Activated T-cell treated with anti-CD3 and anti-CD28 coated beads, Interleukin-2, amount 50 U/mL, for 4 hours (primary cell): Measurements from ENCODE around the gene CSAD. TPM values are rescaled to one million over a fixed set of nuclear protein-coding genes. Genes with fewer than 3 reads are reported as not detected.

Source experiments
- ATAC-seq, 2 donors: fragments of 200-7000 bp; cut with Tn5 transposase; one replicate each; pipeline ENCODE4 v1.10.0; 2021
- DNase-seq: peaks from one replicate; pipeline ENCODE4 v3.0.0-alpha.2; 2020
- H3K27me3 Mint-ChIP-seq: one replicate; pipeline ENCODE4 v1.8.0; 2021; ENCODE audit warnings: low read depth, mixed read lengths
- H3K36me3 Mint-ChIP-seq: one replicate; pipeline ENCODE4 v1.8.0; 2022; ENCODE audit warnings: mixed read lengths; ENCODE audit not compliant: insufficient read depth
- H3K4me1 Mint-ChIP-seq: one replicate; pipeline ENCODE4 v1.8.0; 2021; ENCODE audit warnings: low read depth, mixed read lengths
- H3K4me3 Mint-ChIP-seq: one replicate; pipeline ENCODE4 v1.8.0; 2021; ENCODE audit warnings: mild to moderate bottlenecking, moderate library complexity, mixed read lengths
- H3K9me3 Mint-ChIP-seq: one replicate; pipeline ENCODE4 v1.8.0; 2021; ENCODE audit warnings: mixed read lengths
- total RNA-seq, 3 donors: library from RNA; stranded (reverse); gene quantifications; one replicate each; pipeline ENCODE4 v1.2.1, GENCODE V29; 2021

The CSAD gene
- total RNA-seq, 3 donors from 2014 or later, result 8.0 to 10.6 (median 9.3) TPM

DNA sequence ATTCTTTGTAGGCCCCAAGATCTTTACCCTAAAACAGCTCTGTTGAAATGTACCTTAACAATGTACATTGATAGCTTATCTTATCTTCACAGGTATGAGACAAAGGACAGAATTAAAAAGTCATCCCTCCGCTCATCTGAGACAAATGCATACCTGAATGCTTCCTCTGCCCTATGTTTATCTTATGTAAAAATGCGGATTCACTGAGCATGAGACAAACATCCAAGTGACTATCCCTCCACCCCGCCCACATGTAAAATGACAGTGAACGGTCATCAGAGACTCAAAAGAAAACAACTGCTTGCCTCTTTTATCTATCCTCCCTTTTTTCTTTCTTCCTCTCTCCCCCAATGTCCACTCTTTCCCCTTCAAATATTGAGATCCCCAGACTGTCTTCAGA, 37.4 kb downstream of the CSAD start:
- Mint-ChIP-seq H3K9me3 (no peaks in the 10 kb centered on the region), H3K4me1 (no peaks in the 10 kb centered on the region)

DNA sequence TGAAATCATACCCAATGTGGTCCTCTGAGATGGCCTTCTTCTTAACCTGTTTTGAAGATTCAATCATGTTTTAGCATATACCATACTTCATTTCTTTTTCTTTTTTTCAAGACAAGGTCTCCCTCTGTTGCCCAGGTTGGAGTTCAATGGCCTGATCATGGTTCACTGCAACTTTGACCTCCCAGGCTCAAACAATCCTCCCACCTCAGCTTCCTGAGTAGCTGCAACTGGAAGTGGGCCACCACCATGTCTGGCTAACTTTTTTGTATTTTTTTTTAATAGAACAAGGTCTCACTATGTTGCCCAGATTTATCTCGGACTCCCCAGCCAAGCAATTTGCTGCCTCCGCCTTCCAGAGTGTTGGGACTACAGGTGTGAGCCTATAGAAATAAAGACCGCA, 47.0 kb downstream of the CSAD start:
- H3K27me3 Mint-ChIP-seq, result peaks cover 5% of the 10 kb centered on the region
- no peak for DNase-seq

More for the DNA sequence above, 37.4 kb downstream of the CSAD start:
- Mint-ChIP-seq H3K36me3 (no peaks in the 10 kb centered on the region), H3K4me3 (no peak overlapping the region), H3K27me3 (peaks cover 3% of the 10 kb centered on the region)
- DNase-seq (no peak), ATAC-seq (no peak)

DNA sequence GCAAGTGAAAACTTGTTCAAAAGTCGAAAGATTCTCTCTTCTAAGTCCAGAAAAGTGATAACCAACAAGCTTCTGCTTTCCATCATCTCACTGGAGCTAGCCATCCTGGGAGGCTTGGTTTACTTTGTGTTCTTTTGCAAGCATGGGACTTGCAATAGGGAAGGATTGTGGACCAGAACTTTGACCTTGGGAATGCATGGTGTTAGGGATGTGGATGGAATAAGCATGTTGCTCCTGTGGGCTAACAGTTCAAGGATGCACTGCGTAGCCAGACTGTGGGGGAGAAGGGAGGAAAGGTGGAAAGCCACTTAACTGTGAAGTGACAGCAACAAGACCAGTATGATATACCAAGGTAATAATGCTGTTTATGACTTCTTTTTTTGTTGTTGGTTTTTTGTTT, 48.9 kb downstream of the CSAD start:
- H3K9me3 Mint-ChIP-seq, result no peaks in the 10 kb centered on the region
- DNase-seq, result no peak
- H3K36me3 Mint-ChIP-seq, result no peaks in the 10 kb centered on the region
- H3K4me3 Mint-ChIP-seq, result no peak overlapping the region
- H3K27me3 Mint-ChIP-seq, result peaks cover 4% of the 10 kb centered on the region
- no peaks in the 10 kb centered on the region for H3K4me1 Mint-ChIP-seq
- no peak for ATAC-seq

More for the DNA sequence above, 47.0 kb downstream of the CSAD start:
- Mint-ChIP-seq H3K36me3 (no peaks in the 10 kb centered on the region), H3K4me1 (no peaks in the 10 kb centered on the region), H3K4me3 (no peak overlapping the region), H3K9me3 (peaks cover 6% of the 10 kb centered on the region)
- no peak for ATAC-seq

DNA sequence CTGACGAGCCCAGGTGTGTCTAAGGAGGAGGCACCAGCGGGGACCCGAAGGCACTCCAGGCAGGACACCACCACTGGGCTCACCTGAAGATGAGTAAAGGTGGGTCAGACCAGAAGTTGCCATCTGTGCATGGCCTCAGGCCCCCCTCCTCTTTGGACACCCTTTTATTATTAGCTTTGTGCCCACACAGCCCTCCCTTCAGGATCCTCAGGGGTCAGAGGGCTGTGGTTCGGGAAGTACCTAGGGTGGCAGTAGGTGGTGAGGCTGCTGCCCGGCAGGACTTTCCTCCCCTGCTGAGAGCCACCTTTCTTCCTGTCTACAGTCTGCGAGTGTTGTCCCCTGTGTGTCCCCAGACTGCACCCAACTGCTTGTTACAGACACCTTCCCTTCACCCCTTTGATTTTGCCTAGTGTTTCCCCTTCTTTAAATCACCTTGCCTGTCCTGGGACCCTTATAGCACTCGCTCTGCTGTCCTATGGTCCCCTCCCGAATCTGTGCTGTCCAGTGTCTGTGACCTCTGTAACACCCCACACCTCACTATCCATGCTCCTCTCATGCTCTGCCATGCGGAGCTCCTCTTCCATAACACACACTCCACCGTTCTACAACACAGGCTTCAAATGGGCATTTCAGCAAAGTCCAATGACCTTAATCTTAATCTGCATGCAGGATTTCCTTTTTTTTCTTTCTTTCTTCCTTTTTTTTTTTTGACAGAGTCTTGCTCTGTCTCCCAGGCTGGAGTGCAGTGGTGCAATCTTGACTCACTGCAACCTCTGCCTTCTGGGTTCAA, 51.8 kb downstream of the CSAD start:
- Mint-ChIP-seq H3K4me1 (no peaks in the 10 kb centered on the region), H3K36me3 (no peaks in the 10 kb centered on the region), H3K27me3 (peaks cover 4% of the 10 kb centered on the region), H3K4me3 (no peak overlapping the region), H3K9me3 (no peaks in the 10 kb centered on the region)
- no peak for DNase-seq
- no peak for ATAC-seq

DNA sequence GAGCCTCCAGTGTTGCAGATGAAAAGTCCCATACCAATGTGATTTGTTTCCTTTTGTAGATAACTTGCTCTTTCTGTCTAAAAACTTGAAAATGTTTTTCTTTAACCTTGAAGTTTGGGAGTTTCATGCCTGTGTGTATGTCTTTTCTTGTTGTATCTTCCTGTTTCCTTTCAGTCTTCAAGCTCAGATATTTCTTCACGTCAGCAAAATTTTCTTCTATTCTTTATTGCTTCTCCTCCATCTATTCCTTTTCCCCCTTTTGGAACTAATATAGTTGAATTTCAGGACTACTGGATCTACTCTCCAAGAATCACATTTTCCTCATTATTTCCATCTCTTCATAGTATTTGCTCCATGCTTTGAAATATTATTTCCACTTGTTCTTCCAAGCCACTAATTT, 53.6 kb downstream of the CSAD start:
- H3K36me3 Mint-ChIP-seq, result no peaks in the 10 kb centered on the region
- DNase-seq (no peak), ATAC-seq (no peak)
- H3K9me3 Mint-ChIP-seq, result no peaks in the 10 kb centered on the region
- H3K27me3 Mint-ChIP-seq, result peaks cover 4% of the 10 kb centered on the region
- no peak overlapping the region for H3K4me3 Mint-ChIP-seq
- no peaks in the 10 kb centered on the region for H3K4me1 Mint-ChIP-seq

DNA sequence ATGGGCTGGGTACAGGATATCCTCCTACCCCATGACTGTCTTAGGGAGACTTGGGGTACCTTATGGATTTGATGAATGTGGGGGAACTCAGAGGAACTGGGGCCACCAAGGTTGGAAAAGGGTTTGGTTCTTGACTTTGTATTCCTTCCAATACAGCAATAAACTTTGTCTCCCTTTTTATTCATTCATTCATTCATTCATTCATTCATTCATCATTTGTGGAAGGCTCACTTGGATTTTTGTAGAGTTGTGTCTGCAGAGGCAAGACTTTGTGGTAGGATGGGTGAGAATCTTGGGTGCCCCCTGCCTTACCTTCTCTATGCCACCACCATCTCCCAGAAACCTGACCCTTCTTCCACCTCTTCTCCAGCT, 56.4 kb downstream of the CSAD start:
- no peak for ATAC-seq
- Mint-ChIP-seq H3K4me1 (no peaks in the 10 kb centered on the region), H3K27me3 (peaks cover 2% of the 10 kb centered on the region)

DNA sequence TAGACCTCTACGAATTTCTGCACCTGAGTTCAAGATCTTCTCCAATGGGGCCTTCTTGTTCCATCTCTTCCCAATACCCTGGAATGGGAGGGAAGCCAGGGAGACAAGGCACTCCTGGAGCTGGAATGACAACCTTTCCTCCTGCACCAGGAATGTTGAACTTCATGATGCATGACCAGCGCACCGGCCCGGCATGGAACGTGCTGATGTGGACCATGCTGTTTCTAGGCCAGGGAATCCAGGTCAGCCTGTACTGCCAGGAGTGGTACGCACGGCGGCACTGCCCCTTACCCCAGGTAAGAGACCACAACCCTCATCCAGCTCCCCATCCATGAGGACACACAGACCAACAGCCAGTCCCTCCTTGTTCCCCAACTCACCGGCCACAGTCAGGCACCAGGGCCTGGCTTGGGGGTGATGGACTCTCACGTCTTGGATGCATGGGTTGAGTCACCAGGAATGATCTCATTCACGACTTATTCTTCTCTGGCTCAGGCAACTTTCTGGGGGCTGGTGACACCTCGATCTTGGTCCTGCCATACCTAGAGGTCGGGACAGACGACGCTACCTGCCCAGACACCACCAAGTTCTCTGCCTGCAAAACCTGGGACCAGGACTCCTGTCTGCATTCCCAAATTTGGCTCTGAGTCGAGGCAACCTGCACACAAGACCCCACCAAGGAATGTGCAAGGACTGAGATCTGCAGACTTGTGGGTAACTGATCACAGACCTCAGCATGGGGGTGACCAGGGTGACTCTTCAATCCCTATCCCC, 57.0 kb downstream of the CSAD start:
- Mint-ChIP-seq H3K4me3 (no peak overlapping the region), H3K9me3 (no peaks in the 10 kb centered on the region), H3K27me3 (no peaks in the 10 kb centered on the region), H3K4me1 (no peaks in the 10 kb centered on the region), H3K36me3 (no peaks in the 10 kb centered on the region)
- DNase-seq (no peak), ATAC-seq (no peak)

More for the DNA sequence above, 56.4 kb downstream of the CSAD start:
- DNase-seq, result no peak
- no peaks in the 10 kb centered on the region for H3K36me3 Mint-ChIP-seq
- no peaks in the 10 kb centered on the region for H3K9me3 Mint-ChIP-seq
- no peak overlapping the region for H3K4me3 Mint-ChIP-seq

DNA sequence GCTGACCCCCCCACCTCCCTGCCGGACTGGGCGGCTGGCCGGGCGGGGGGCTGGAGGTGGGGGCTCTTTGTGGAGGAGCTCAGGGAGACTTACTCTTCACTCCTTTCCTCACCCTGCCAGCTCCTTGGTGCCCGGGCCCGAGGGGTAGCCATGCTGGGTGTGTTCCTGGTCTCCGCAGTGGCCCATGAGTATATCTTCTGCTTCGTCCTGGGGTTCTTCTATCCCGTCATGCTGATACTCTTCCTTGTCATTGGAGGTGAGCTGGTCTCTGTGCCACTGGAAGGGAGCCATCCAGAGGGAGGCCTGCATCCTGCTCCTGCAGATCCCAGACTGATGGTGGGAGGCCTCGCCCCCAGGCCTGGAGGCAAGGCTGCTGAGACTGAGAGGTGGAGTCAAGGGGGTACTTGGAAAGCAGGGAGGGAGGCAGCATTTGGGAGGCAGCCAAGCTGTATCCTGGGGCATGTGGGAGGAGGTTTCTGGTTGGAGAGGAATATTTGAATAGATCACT, 57.7 kb downstream of the CSAD start:
- H3K4me1 Mint-ChIP-seq, result no peaks in the 10 kb centered on the region
- no peak overlapping the region for H3K4me3 Mint-ChIP-seq
- ATAC-seq (no peak), DNase-seq (no peak)
- H3K9me3 Mint-ChIP-seq, result no peaks in the 10 kb centered on the region
- no peaks in the 10 kb centered on the region for H3K27me3 Mint-ChIP-seq
- H3K36me3 Mint-ChIP-seq, result no peaks in the 10 kb centered on the region

DNA sequence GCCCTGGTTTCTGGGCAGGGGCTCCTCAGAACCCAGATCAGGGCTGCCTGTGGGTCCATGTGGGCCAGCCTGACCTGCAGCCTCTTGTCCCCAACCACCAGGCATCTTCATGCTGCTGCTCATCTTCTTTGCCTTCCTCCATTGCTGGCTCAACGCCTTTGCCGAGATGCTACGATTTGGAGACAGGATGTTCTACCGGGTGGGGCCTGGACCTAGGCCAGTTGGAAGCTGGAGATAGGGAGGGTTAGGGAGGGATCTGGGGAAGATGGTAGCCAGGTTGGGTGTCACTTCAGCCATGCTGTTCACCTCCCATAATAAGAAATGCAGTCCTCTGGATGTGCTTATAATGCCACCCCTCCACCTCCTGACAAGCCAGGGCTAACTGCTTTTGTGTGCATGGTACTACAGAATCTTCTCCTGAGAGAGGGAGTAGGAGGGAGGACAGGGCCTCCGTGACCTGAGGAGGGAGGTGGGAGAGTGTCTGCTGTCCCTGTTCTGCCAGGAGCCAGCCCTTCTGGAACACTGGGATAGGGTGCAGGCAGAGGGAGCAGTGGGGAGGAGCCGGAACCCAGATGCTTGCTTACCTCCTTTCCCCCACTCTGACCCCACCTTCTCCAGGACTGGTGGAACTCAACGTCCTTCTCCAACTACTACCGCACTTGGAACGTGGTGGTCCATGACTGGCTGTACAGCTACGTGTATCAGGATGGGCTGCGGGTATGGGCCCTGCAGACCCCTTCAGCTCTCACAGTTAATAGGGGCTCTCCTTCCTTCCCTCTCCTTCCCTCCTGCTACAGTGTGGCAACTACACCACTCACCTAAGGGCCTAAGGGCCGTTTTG, 59.8 kb downstream of the CSAD start:
- H3K9me3 Mint-ChIP-seq, result no peaks in the 10 kb centered on the region
- H3K27me3 Mint-ChIP-seq, result no peaks in the 10 kb centered on the region
- no peaks in the 10 kb centered on the region for H3K36me3 Mint-ChIP-seq
- ATAC-seq, result no peak
- H3K4me1 Mint-ChIP-seq, result no peaks in the 10 kb centered on the region
- no peak for DNase-seq
- no peak overlapping the region for H3K4me3 Mint-ChIP-seq

DNA sequence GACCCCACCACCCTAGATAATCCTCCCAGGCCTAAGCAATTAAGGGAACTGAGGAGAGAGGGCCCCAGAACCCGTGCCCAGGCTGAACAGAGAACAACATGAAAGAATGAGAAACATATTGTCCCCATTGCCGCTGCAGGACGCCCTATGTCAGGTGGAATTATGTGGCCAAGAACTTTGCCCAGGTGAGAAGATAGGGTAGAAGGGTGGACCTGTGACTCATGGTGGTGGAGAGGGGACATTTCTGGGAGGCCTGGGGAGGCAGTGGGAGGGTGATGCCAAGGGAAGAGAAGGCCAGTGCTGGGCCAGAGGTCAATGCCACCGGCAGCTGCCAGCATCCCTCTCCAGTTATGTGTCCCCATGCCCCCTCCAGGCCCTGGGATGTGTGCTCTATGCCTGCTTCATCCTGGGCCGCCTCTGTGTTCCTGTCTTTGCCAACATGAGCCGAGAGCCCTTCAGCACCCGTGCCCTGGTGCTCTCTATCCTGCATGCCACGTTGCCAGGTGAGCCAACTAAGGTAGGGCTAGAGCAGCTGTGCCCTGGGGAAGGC, 61.9 kb downstream of the CSAD start:
- H3K9me3 Mint-ChIP-seq, result no peaks in the 10 kb centered on the region
- no peak overlapping the region for H3K4me3 Mint-ChIP-seq
- no peak for ATAC-seq
- DNase-seq, result no peak
- no peaks in the 10 kb centered on the region for H3K36me3 Mint-ChIP-seq
- no peaks in the 10 kb centered on the region for H3K4me1 Mint-ChIP-seq
- no peaks in the 10 kb centered on the region for H3K27me3 Mint-ChIP-seq

DNA sequence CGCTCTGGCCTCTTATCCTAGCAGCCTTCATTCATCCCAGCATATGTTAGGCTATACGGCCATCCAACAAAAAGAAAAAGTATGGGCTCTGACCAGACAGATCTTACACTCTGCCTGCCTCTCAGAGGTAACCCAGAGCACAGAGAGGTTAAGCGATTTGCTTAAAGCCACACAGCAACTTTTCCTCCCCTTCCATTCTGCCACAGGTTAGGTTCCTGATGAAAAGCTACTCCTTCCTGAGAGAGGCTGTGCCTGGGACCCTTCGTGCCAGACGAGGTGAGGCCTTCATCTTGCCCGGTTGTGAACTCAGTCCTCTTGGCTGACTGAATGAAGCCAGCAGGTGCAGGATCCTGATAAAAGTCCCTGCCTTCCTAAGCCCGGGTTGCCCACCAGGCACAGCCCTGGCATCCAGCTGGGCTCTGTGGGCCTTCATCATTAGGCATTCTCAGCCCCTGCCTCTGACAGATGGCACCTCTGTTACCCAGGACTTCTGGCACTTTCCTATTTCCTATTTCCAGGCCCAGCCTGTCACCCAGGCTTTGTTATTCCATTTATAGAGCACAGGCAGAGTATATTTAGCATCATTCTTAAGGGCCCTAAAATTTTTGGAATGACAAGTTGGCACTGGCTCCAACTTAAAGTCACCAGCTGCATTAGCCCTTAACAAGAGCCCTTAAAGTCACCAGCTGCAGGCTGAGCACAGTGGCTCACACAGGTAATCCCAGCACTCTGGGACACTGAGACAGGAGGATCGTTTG, 64.7 kb downstream of the CSAD start:
- no peaks in the 10 kb centered on the region for H3K27me3 Mint-ChIP-seq
- ATAC-seq (no peak), DNase-seq (no peak)
- no peak overlapping the region for H3K4me3 Mint-ChIP-seq
- no peaks in the 10 kb centered on the region for H3K9me3 Mint-ChIP-seq
- no peaks in the 10 kb centered on the region for H3K4me1 Mint-ChIP-seq
- H3K36me3 Mint-ChIP-seq, result no peaks in the 10 kb centered on the region

DNA sequence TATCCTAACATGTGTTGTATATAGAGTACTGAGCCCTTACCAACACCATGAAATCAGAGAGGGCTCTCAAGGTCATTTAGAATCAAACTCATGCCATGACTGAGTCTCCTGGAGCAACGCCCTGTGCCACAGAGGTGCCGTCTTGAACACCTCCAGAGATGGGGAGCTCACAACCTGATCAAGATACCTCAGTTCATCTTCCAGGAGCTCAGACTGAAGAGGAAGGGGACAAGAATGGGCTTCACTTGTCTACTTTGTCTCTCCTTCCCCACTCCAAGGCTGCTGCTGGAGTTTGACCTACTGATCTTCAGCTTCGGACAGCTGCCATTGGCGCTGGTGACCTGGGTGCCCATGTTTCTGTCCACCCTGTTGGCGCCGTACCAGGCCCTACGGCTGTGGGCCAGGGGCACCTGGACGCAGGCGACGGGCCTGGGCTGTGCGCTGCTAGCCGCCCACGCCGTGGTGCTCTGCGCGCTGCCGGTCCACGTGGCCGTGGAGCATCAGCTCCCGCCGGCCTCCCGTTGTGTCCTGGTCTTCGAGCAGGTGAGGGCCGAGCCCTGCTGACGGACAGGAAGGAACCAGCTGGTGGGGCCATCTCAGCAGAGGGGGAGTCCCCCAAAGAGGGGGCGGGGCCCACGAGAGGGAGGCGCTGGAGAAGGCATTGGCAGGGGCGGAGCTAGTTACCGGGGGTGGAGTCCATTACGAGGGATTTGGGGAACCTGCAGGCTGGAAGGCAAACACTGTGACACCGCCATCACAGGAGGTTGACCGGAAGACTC, 65.4 kb downstream of the CSAD start:
- ATAC-seq, result no peak

DNA sequence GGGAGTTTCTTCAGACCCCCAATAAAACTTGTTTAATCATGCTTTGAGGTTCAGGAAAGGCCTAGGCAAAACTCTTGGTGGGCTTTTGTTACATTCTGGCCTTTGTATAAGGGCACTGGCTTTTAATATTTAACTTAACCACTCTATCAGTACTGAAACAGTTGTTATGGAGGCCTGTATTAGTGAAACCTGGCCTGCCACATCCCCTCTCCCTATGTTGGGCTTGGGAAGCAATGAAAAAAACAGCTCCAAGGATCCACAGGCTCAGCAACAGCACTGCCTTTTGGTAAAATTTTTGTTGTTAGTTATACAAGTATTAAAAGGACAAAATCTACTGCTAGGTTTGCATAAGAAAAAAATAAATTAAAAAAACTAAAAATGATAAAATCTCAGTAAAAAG, 66.8 kb downstream of the CSAD start:
- no peaks in the 10 kb centered on the region for H3K9me3 Mint-ChIP-seq
- H3K4me1 Mint-ChIP-seq, result no peaks in the 10 kb centered on the region
- no peaks in the 10 kb centered on the region for H3K27me3 Mint-ChIP-seq
- DNase-seq, result no peak
- no peak for ATAC-seq
- no peaks in the 10 kb centered on the region for H3K36me3 Mint-ChIP-seq
- no peak overlapping the region for H3K4me3 Mint-ChIP-seq

More for the DNA sequence above, 65.4 kb downstream of the CSAD start:
- Mint-ChIP-seq H3K27me3 (no peaks in the 10 kb centered on the region), H3K4me3 (no peak overlapping the region), H3K9me3 (no peaks in the 10 kb centered on the region), H3K4me1 (no peaks in the 10 kb centered on the region), H3K36me3 (no peaks in the 10 kb centered on the region)
- DNase-seq, result no peak
